Measurements from ENCODE around the gene TRIM69. TPM values are rescaled to one million over a fixed set of nuclear protein-coding genes. Genes with fewer than 3 reads are reported as not detected.

The TRIM69 gene
- total and polyA plus RNA-seq, 2 of the 4 experiments (the other 2 are of a cell fraction): 5.3 to 7.7 TPM

DNA sequence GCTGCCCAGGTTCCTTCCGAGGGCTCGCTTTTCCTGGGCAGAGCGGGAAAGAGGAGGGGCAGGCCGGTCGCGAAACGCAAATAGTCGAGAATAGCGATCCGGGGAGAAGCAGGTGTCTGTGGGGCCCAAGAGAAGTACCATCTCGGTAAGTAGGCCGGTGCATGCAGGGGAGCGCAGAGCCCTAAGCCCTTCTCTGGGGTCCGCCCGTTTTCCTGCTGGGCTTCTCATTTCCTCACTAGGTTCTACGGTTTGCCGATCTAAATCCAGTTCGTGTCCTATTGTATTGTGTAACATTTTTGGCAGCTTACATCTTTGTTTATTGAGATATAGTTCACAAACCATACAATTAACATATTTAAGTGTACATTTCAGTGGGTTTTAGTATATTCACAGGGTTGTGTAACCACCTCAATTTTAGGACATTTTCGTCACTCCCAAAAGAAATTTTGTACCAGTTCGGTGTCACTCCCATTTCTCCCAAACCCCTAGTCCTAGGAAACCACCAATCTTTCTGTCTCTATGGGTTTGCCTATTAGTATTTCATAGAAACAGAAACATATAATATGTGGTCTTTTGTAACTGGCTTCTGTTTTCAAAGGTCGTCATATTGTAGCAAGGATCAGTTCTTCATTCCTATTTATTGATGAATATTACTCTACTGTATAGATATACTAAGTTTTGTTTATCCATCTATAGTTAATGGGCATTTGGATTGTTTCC is 6.8 kb upstream of the TRIM69 start:
- H2AK9ac ChIP-seq (replicated peaks; ENCODE audit: low read depth, low read length, poor library complexity): peak overlapping the region; percentile 94
- H2AFZ ChIP-seq (replicated peaks; ENCODE audit: low read length, poor library complexity): peak overlapping the region; percentile 93
- peak overlapping the region; percentile 25 for H3K18ac ChIP-seq (ENCODE audit: low read depth, low read length)
- no peaks in the 10 kb centered on the region for H3K27me3 ChIP-seq (ENCODE audit: control insufficient read depth, insufficient read depth, low read length)
- TSS peak; percentile 58 for BruUV-seq (replicated peaks)
- H4K91ac ChIP-seq (ENCODE audit: insufficient read depth, low read depth, low read length): peak overlapping the region; percentile 80
- H2AK5ac ChIP-seq (ENCODE audit: low read depth, low read length): peak overlapping the region; percentile 59
- WGBS, 2 experiments (ENCODE audit: extremely low coverage in 2 of 2, insufficient read length in 1 of 2): 0% methylated on average over 2 of the region's 21 CpGs; no CpG with 5 or more reads in 1 of the 2 experiments
- in situ Hi-C loops (cut with MboI; ENCODE audit: low sequenced_read_pairs): no loop called here
- H4K8ac ChIP-seq (ENCODE audit: low read depth in 2 of 2, low read length in 2 of 2): peak overlapping the region; percentile 68 to 80
- H3K4me2 ChIP-seq (ENCODE audit: low read depth, low read length): peak overlapping the region; percentile 75
- peak; percentile 2 for ATAC-seq (ENCODE audit: low read depth)
- H3K4ac ChIP-seq (ENCODE audit: low read depth, low read length): peak overlapping the region; percentile 92
- ChIA-PET CTCF (interaction anchor here (0.6 to 1.2 kb wide), 3 partner anchors 9 to 519 kb away, joined by 3 to 7 read pairs (median 3); partner anchors contain the start of gene SPG11), POLR2A (ENCODE audit: unreplicated experiment) (no interaction called here)
- peak overlapping the region; percentile 9; the same call in 1 of the 2 replicates for H2BK20ac ChIP-seq (ENCODE audit: low read depth, low read length)
- no peaks in the 10 kb centered on the region for H3K9me3 ChIP-seq (ENCODE audit: control insufficient read depth, insufficient read depth, low read length)
- H4K5ac ChIP-seq (ENCODE audit: low read depth, low read length): peak overlapping the region; percentile 31
- H3K4me1 ChIP-seq (ENCODE audit: control insufficient read depth, insufficient read depth, low read length): peaks cover 2% of the 10 kb centered on the region; the same call in 1 of the 2 replicates
- H4K20me1 ChIP-seq (ENCODE audit: insufficient read depth, low read length): no peaks in the 10 kb centered on the region
- H3K36me3 ChIP-seq (ENCODE audit: control insufficient read depth, insufficient read depth, low read length): peaks cover 3% of the 10 kb centered on the region; the same call in 1 of the 2 replicates
- TF ChIP-seq CEBPB (IDR thresholded peaks at IDR 0.05; ENCODE audit: low read depth, low read length): peak; percentile 79
- no peak for TF ChIP-seq ELK1 (IDR thresholded peaks at IDR 0.05; ENCODE audit: borderline replicate concordance, low read depth, low read length)
- peaks cover 9% of the 10 kb centered on the region for H3K9me1 ChIP-seq (ENCODE audit: insufficient read depth, low read length)
- H3K9ac ChIP-seq (ENCODE audit: low read depth, low read length): peak overlapping the region; percentile 74
- peak overlapping the region; percentile 83 for H3K27ac ChIP-seq (ENCODE audit: insufficient read depth, low read length)
- H2BK120ac ChIP-seq (ENCODE audit: low read depth, low read length): peak overlapping the region; percentile 85
- H3K23ac ChIP-seq (ENCODE audit: low read depth, low read length): peak overlapping the region; percentile 95
- peaks cover 0 to 32% of the 10 kb centered on the region in 2 experiments; a peak in 2 of 4 replicates for H3K79me1 ChIP-seq (ENCODE audit: low read depth in 1 of 2, low read length in 2 of 2)
- dilution Hi-C loops (cut with HindIII; ENCODE audit: low sequenced_read_pairs, unreplicated experiment): no loop called here
- H3K56ac ChIP-seq (ENCODE audit: extremely low read depth, insufficient read depth, low read length): peak overlapping the region; percentile 92; the same call in 1 of the 2 replicates
- H3K14ac ChIP-seq (replicated peaks; ENCODE audit: low read depth, low read length): peak overlapping the region; percentile 90
- H2BK15ac ChIP-seq (ENCODE audit: low read depth, low read length): peak overlapping the region; percentile 60; the same call in 2 of the 3 replicates
- H2BK5ac ChIP-seq (ENCODE audit: low read depth, low read length, poor library complexity, severe bottlenecking): peak overlapping the region; percentile 71
- intact Hi-C loops (cut with micrococcal nuclease): no loop called here
- peak overlapping the region; percentile 56 for H3K4me3 ChIP-seq (ENCODE audit: insufficient read depth, low read depth, low read length)
- peak; percentile 18 for DNase-seq

Measured in IMR-90 (cell line).